NCI-H1105 (cell line): Measurements from ENCODE around the gene SLC6A9.

Experiments used
- DNase-seq: peaks from one replicate; lab custom pipeline; 2025; lab: John Stamatoyannopoulos, UW

The SLC6A9 gene

GRCh38 chr1:44002165-44002564 is 29.1 kb downstream of the SLC6A9 start:
- DNase-seq = no peak

- DNase-seq = no peak
Measured at GRCh38 chr1:44000122-44000665, 31.1 kb downstream of the SLC6A9 start.

GRCh38 chr1:43999455-43999854 is 31.8 kb downstream of the SLC6A9 start:
- DNase-seq = no peak

- no peak for DNase-seq
Measured at GRCh38 chr1:43998000-43998378, 33.3 kb downstream of the SLC6A9 start.

GRCh38 chr1:43997295-43997999 is 33.8 kb downstream of the SLC6A9 start:
- no peak for DNase-seq

GRCh38 chr1:43996733-43997115 is 34.5 kb downstream of the SLC6A9 start:
- no peak for DNase-seq

- DNase-seq = no peak
Measured at GRCh38 chr1:43995984-43996732, 35.1 kb downstream of the SLC6A9 start.

- no peak for DNase-seq
Measured at GRCh38 chr1:43994794-43995790, 36.2 kb downstream of the SLC6A9 start.

GRCh38 chr1:43994071-43994470 is 37.2 kb downstream of the SLC6A9 start:
- DNase-seq = no peak

- DNase-seq = no peak
Measured at GRCh38 chr1:43993206-43993914, 37.9 kb downstream of the SLC6A9 start.

- no peak for DNase-seq
Measured at GRCh38 chr1:43992232-43992995, 38.8 kb downstream of the SLC6A9 start.

- peak; percentile 82 for DNase-seq
Measured at GRCh38 chr1:43991476-43992231, 39.6 kb downstream of the SLC6A9 start, which contains the start of gene CCDC24. Gene CCDC24, plus strand, starts transcription at chr1:43991599. Its CDS starts 280 bp downstream, at chr1:43991879.

- DNase-seq = no peak
Measured at GRCh38 chr1:43991200-43991475, 40.1 kb downstream of the SLC6A9 start.

- no peak for DNase-seq
Measured at GRCh38 chr1:43990271-43991199, 40.7 kb downstream of the SLC6A9 start.

GRCh38 chr1:43987159-43987902 is 43.9 kb downstream of the SLC6A9 start:
- no peak for DNase-seq

GRCh38 chr1:43986712-43987111 is 44.5 kb downstream of the SLC6A9 start:
- no peak for DNase-seq

GRCh38 chr1:43985984-43986595 is 45.2 kb downstream of the SLC6A9 start:
- no peak for DNase-seq

- no peak for DNase-seq
Measured at GRCh38 chr1:43984855-43985254, 46.4 kb downstream of the SLC6A9 start.
